OCI-M2 (cell line): ENCODE results near the gene INSL4.

Source experiments
- DNase-seq: peaks from one replicate; lab custom pipeline; 2025; ENCODE audit not compliant: unreplicated experiment; lab: John Stamatoyannopoulos, UW

The INSL4 gene

DNA sequence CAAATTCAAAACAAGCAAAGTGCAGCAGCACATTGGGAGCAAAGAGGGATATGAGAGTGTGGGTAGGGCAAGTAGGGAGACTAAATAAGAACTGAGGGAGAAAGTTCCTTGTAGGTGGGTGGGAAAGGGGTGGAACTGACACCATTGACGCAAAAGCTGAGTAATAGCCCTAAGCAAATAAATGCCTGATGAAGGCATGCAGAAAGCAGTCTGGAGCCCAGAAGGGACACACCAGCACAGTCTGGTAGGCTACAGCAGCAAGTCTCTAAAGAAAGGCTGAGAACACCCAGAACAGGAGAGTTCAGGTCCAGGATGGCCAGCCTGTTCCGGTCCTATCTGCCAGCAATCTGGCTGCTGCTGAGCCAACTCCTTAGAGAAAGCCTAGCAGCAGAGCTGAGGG, at the start of gene INSL4:
Gene INSL4 (plus strand): TSS at position 208 of the 400 bp plus-strand sequence. CDS start 105 bp downstream, at position 313.
- no peak for DNase-seq

DNA sequence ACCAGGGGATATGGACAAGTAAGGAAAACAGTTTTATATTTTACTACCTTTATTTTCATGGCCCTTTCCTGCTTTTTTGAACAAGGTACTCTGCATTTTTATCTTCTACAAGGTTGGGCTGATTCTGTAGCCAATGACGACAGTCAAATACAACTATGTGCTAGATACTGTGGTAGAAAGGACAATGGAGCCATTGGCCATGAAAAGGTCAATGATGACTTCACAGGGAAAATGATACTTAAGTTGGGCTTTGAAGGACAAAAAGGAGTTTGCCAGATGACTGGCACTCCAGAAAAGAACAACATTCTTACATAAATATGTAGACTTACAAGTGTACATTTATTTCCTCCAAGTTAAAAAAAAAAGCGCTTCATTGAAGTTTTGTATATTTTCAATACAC, 46.4 kb upstream of the INSL4 start:
- DNase-seq: no peak

DNA sequence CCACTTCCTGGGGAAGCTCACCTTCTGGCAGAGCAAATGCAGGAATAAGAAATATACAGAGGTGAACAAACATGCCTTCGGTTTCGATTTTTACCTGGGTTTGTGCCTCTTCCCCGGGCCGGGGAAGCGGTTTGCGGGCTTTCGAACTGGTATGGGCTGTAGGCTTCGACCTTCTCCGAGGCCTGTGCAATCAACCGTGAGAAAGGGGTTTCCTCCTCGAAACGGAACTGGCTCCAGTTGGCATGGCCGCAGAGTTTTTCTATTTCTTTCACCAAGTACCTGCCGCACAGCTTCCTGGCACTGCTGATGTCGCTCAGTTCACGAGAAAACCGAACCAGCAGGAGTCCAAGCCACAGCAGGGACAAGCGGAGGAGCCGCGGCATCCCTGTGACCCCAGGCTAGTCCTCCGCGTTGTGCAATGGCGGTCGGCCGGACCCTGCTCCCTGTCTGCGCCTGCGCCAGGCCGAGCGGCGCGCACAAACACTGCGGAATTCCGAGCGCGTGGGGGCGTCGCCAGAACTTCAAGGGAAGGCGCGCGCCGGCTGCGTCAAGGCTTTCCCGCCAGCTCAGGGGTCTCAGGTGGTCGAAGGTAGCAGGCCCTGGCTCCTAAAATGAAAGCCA, 45.9 kb upstream of the INSL4 start, which contains the start of gene INSL6:
Gene INSL6 (minus strand): TSS at position 420 of the 621 bp plus-strand sequence. CDS start 37 bp downstream, at position 383.
- no peak for DNase-seq

DNA sequence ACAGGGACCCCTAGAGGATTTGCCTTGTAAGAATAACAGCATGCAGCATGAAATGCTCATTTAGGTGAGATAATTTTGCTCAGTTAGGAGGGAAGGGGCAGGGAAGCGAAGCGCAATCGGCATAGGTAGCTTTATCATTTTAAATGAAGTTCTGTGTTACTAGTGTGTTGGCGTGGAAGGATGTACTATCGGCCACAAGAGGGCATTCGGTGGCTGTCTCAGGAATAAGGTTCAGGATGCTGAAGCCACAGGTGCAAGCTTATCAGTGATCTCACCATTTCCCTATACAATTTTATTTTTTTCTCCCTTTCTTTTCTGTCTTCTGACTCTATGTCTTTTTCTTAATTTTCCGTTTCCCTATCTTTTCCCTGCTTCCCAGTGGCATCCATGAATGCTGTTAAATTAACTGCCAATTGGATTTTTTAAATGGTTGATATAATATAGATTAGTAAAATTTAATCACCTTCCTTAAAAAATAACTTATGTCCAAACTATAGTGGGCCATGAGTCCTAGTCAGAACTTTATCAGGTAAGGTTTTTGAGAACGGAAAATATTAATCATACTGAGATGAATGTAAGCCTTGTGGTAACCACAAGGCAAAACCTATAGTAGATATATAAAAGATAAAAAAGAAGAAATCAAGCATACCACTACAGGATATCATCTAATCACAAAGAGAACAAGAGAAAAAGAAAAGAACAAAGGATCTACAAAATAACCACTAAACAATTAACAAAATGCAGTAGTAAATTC, 44.6 kb upstream of the INSL4 start:
- no peak for DNase-seq

DNA sequence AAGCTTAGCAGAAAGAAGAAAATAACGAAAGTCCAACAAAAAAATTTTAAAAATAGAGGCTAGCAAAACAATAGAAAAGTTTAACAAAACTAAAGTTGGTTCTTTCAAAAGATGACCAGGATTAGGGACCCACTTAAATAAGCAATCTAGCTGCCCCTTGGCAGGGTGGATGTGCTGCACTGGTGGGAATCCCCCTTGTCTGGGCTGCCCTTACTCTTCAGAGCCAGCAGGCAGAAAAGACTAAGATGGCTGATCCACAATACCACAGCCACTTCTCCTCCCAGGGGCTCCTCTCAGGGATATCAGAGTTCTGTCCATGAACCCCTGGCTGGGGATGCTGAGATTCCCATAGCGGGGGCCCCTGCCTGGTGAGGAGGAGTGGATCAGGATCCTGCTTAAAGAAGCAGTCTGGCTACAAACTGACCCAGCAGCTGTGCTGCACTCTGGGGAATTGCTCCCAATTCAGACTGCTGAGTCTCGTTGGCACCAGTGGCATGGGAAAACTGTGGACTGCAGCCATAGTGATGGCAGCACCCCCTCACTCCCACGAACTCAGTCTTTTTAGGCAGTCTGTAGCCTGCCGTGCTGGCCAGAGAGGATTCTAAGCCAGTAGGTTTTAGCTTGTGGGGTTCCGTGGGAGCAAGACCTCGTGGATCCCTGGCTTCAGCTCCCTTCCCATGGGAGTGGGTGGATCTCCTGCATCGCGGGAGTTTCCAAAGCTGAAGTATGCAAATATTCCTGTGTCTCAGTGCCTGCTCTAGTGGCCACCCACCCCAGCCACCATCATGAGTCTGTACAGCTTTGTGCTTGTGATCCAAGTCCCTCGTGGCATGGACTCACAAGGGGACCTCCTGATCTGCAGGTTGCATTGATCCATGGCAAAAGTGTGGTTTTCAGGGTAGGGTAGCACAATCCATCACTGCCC, 42.9 kb upstream of the INSL4 start:
- no peak for DNase-seq

DNA sequence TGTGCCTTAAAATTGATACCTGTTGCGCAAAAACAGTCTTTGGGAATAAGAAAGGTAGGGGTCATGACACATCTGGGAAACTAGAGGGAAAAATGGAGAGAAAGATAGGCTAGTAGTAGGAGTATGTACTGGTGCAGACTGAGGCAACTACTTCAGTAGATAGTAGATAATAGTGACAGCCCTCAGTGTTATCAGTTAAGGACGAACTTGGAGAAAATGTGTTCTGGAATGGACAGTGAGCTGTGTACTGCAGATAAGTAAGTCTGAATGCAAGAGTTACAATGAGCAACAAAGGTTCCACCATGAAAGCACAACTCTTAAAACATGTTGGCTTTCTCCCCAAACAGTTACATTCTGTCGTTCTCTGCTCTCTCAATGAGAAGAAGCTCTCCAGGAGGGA, 39.2 kb upstream of the INSL4 start:
- DNase-seq: no peak

DNA sequence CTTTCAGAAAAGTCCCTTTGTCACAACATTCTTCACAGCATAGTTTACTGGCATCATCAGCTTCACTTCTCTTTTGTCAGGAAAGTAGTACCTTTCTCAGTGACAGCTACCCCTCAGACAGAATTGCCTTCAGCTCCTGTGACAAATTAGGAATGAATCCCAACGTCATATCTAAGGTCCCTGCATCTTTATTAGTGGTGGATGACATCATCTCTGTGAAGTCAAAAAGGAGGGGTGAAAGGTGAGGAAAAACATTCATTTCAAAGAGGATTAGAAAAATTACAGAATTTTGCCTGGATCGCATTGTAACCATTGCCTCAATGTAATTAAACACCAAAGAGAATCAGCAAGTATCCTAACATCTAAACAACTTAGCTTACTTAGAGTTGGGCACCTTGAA, 37.9 kb upstream of the INSL4 start:
- no peak for DNase-seq

DNA sequence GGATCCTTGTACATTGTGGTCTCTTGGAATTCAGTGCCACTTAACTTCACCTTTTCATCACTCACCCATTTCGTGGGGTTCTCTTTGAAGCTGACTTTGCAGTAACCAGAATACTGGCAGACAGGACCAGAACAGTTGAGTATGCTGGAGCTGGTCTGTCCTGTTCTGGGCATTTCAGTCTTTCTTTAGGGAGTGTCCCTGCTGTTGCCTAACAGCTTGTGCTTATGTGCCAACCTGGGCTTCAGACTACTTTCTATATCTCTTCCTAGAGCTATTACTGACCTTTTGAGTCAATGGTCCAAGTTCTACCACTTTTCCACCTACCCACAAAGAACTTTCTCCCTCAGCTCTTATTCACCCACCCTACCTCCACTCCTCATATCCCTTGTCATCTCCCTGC, 35.8 kb upstream of the INSL4 start:
- no peak for DNase-seq

DNA sequence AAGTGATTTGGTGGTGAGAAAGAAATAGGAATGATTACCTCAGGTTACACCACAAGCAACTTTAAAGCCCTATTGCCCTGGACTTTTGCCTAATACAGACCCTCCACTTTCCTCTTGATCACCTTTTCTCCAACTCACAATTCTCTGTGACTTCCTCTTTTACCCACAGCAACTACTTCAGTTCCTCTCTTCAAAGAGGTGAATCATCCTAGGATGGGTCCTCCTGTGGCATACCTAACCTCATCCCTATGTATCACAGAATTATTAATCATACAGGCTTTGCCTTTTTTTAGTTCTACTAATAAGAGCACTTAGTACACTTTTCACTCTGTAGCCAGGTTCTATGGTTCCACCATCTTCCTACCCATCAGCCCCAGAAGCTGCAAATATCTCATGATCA, 26.1 kb upstream of the INSL4 start:
- DNase-seq: no peak

DNA sequence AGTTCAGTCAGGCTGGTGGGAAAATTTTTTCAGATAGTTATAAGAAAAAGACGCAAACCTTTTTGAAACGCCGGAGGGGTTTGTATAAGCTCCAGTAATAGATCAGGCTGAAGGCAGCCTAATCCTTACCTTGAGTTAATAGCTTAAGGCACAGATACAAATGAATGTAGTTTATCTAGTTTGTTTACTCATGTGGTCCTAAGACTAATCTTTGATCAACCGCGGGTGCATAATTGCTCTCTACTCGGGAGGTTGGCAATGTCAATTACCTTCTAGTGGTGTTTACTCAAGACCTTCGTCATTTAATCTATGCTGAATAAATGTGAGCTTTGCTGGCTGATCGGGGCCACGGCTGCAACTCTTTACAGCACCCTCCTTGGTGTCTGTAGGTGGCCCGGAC, 665 bp upstream of the INSL4 start:
- no peak for DNase-seq

DNA sequence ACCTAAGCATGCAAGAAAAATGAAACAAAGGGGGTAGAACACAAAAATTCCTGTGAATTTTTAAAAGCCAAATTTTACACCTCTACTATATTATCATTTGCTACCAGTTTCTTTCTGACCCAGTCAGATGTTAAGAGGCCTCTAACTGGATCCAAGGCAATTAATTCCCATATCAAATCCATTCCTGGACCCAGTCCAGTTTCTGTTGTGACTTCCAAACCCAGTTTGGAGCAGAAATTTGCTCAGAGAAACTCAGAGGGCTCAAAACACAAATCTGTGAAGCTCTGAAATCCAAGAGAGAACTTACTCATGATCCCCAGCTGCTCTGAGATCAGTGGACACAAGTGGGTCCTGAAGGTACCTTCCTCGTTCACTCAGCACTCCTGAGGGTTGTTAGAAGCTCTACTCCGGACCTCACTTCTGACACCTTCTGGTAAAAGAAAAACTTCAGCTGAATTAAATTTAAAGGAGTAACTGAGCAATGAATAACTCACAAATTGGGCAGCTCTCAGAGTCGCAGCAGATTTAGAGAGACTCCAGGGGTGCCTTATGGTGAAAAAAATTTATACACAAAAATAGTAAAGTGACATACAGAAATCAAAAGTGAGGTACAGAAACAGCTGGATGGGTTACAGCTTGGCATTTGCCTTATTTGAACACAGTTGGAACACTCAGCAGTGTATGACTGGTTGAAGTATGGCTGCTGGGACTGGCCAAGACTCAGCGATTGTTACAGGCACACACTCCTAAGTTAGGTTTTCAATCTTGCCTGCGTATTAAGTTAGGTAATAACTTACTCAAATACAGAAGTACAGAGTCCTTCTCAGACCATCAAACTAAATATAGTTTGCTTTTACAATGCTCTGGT, 32.4 kb downstream of the INSL4 start:
- no peak for DNase-seq

DNA sequence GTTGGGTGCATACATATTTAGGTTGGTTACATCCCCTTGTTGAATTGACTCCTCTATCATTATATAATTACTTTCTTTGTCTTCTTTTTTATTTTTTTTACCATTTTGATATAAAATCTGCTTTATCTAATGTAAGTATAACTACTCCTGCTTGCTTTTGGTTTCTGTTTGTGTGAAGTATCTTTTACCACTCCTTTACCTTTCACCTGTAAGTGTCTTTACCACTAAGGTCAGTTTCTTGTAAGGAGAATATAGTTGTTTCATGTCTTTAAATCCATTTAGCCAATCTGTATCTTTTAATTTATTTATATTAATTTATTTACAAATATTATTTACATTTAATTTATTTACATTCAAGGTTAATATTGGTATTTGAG, 33.0 kb downstream of the INSL4 start:
- DNase-seq: no peak

DNA sequence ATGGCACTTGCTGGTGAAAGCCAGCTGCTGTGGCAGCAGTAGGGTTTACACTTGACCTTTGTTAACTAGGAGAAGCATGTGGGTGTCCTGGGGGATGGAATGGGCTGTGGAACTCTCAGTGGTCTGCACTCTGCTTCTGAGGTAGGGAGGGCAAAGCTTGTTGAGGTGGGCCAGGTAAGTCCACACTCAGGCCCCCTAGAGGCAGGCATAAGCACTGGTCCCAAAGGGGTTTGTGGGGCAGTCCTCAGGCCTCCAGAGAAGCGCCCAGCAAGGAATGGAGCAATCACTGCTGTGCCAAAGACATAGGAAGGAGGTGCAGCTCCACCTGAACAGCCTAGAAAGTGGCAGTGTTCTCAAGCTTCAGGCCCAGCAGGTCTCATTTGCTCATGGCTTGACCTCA, 34.7 kb downstream of the INSL4 start:
- DNase-seq: no peak

DNA sequence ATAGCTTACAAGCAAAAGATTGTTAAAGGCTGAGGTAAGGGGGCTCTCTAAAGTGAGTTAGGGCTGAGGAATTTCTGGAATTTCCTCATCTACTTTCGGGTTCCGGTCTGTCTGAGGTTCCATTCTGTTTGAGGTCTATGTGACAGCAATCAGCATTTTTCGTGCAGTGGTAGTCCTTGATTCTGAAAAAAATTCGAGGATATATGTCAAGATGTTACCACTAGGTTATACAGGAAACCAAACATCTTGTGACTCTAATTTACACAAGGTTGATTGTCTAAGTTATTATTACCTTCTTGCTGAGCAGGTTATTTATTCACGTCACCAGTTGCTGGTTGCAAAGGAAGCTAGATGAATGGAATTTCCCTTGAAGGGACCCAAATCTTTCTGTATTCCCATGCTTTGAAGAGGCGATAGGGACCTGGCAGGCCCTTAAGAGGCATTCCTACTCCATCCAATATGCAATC, 38.1 kb downstream of the INSL4 start:
- DNase-seq: no peak

DNA sequence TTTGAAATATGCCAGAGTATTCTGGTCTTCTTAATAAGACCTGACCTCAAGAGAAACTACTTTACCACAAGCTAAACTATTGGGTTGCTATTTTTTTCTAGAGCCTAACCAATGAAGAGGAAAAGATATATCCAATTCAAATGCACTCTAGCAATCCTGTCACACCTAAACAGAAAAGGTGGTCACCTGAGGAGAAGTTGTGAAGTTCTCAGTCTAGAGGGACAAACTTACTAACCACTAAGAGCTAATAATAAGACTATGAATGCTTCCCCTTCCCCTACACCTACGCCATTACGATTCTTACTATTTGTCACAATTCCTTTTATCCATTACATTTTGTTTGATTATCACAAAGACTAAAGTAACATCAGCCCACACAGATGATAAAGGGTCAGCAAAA, 43.6 kb downstream of the INSL4 start:
- no peak for DNase-seq

DNA sequence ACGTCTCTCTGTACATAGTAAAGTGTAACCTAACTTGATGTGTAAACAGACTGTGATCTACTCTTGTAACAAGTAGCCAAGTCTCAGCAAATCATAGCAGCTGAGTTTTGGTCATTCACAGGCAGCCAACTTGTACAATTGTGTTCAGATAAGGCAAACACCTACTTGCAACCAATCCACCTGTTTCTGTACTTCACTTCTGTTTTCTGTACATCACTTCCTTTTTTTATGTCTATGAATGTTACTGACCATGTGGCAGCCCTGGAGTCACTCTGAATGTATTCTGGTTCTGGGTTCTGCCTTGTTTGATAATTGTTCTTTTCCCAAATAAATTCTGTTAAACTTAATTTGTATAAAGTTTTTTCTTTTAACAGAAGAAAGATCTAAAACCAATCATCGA, 47.3 kb downstream of the INSL4 start:
- DNase-seq: no peak
